Prostate gland (tissue), 2 donors: ENCODE measurements around the gene UNC5B.

Source experiments
- CTCF ChIP-seq, 4 experiments: fragments of 200-600 bp in 2 of 4; fragments of 450-650 bp in 2 of 4; sonication (generic) in 2 of 4; IDR thresholded peaks; 1 replicate in 3 of 4; 2 replicates in 1 of 4; pipeline ENCODE4 v1.5.1; 2016 to 2019; ENCODE audit warnings: antibody characterized with exemption in 4 of 4, mild to moderate bottlenecking in 2 of 4, moderate library complexity in 2 of 4
- POLR2A ChIP-seq: fragments of 450-650 bp; IDR thresholded peaks from one replicate; pipeline ENCODE4 v1.6.1; 2016; ENCODE audit warnings: antibody characterized with exemption, mild to moderate bottlenecking
- POLR2AphosphoS5 ChIP-seq: sonication (generic); formaldehyde crosslinking; IDR thresholded peaks from one replicate; pipeline ENCODE4 v1.6.1; 2017; ENCODE audit warnings: antibody characterized with exemption

GRCh38 chr10:71348850-71349249, 136.5 kb downstream of the UNC5B start:
- TF ChIP-seq CTCF (IDR thresholded peaks at IDR 0.05) (no peak), POLR2A (no peak), POLR2AphosphoS5 (no peak)
